ENCODE data around the gene LCAT.
"Not testable (repeated sequence)": the region's sequence is repeated elsewhere in the genome, so short reads cannot be mapped to it uniquely, and the experiment has no call there.

Gene LCAT

GRCh38 chr16:67930678-67931211 is 13.2 kb downstream of the LCAT start:
- no peak for DNase-seq

GRCh38 chr16:67930191-67930590 is 13.7 kb downstream of the LCAT start:
- DNase-seq: no peak

GRCh38 chr16:67928561-67929364 is 15.2 kb downstream of the LCAT start:
- DNase-seq: peak; percentile 41

- no peak for DNase-seq
These were observed 15.8 kb downstream of the LCAT start for GRCh38 chr16:67928147-67928546.

GRCh38 chr16:67927131-67927941 is 16.6 kb downstream of the LCAT start:
- DNase-seq: no peak

GRCh38 chr16:67926181-67926750 is 17.7 kb downstream of the LCAT start:
- peak; percentile 61 for DNase-seq

- DNase-seq: no peak
These were observed 19.6 kb downstream of the LCAT start for GRCh38 chr16:67924140-67924906.

- DNase-seq: peak; percentile 35
These were observed 20.4 kb downstream of the LCAT start for GRCh38 chr16:67923414-67924116.

GRCh38 chr16:67922740-67923139 is 21.2 kb downstream of the LCAT start:
- DNase-seq: peak; percentile 21

GRCh38 chr16:67922221-67922620 is 21.7 kb downstream of the LCAT start:
- DNase-seq: no peak

- DNase-seq: no peak
These were observed 24.2 kb downstream of the LCAT start for GRCh38 chr16:67919622-67920221.

GRCh38 chr16:67917852-67918236 is 26.1 kb downstream of the LCAT start:
- no peak for DNase-seq

GRCh38 chr16:67917140-67917851 is 26.6 kb downstream of the LCAT start:
- no peak for DNase-seq

GRCh38 chr16:67915831-67916723 is 27.8 kb downstream of the LCAT start:
- DNase-seq: no peak

- not testable (repeated sequence) for DNase-seq
These were observed 28.5 kb downstream of the LCAT start for GRCh38 chr16:67915496-67915769.

GRCh38 chr16:67914758-67915495 is 29.0 kb downstream of the LCAT start:
- DNase-seq: no peak

GRCh38 chr16:67910158-67910557 is 33.8 kb downstream of the LCAT start:
- no peak for DNase-seq

- DNase-seq: no peak
These were observed 34.7 kb downstream of the LCAT start for GRCh38 chr16:67909056-67909742.

All from NCI-H1105 (cell line).